K562 (cell line): ENCODE data around the gene CSNK1A1. TPM values are rescaled to one million over a fixed set of nuclear protein-coding genes. Genes with fewer than 3 reads are reported as not detected.

ENCODE experiments used
- ATAC-seq: fragments of 200-7000 bp; cut with Tn5 transposase; 3 replicates; pipeline ENCODE4 v1.9.1; 2020; ENCODE audit warnings: moderate library complexity
- BruUV-seq: library from RNA; stranded (reverse); fragments of 400-500 nt; replicated peaks from 2 replicates; lab custom pipeline; 2021; lab: Mats Ljungman, UMichigan
- CTCF ChIA-PET: fragments of 300-600 bp; formaldehyde crosslinking; extraction: SDS; loops from one replicate; lab custom pipeline; 2021; ENCODE audit warnings: low intra/inter-chr PET ratio; lab: Yijun Ruan, JAX
- POLR2A ChIA-PET: fragments of 300-600, 350-650 bp; sonication (Branson Sonifier 250); formaldehyde crosslinking; extraction: SDS; loops from one replicate; lab custom pipeline; 2021; ENCODE audit warnings: antibody characterized with exemption, inconsistent platforms; lab: Yijun Ruan, JAX
- DNase-seq, 4 experiments: peaks; one replicate each; pipeline versions ENCODE4 v3.0.0 to v3.0.0-alpha.2; 2011 to 2018; ENCODE audit warnings: low spot score in 3 of 4, mixed read lengths in 3 of 4; ENCODE audit errors: extremely low read depth in 1 of 4
- FAIRE-seq: peaks from 2 replicates; lab custom pipeline; 2011; peaks lifted over from hg19 to GRCh38; lab: Jason Lieb, UNC
- H2AFZ ChIP-seq: 2 replicates; pipeline ENCODE4 v1.6.0; 2011; ENCODE audit warnings: low read depth, low read length, control low read depth, inconsistent platforms
- H3K27ac ChIP-seq: fragments of 200-600 bp; 3 replicates; pipeline ENCODE4 v1.8.0; 2011; ENCODE audit warnings: low read depth, mild to moderate bottlenecking, control low read depth, inconsistent platforms, low read length, moderate library complexity, mixed read lengths; ENCODE audit errors: extremely low read depth
- H3K27me3 ChIP-seq, 2 experiments: fragments of 300-600 bp in 1 of 2; 2 replicates in 1 of 2; 3 replicates in 1 of 2; pipeline versions ENCODE4 v1.6.0 to v1.8.0; 2011; ENCODE audit warnings: inconsistent platforms in 2 of 2, low read length in 2 of 2, mild to moderate bottlenecking in 1 of 2, mixed read lengths in 1 of 2, moderate library complexity in 1 of 2; ENCODE audit not compliant: control insufficient read depth in 2 of 2, insufficient read depth in 2 of 2
- H3K36me3 ChIP-seq: fragments of 300-600 bp; 3 replicates; pipeline ENCODE4 v1.8.0; 2011; ENCODE audit warnings: mild to moderate bottlenecking, low read length, inconsistent platforms; ENCODE audit not compliant: control insufficient read depth, insufficient read depth
- H3K4me1 ChIP-seq, 2 experiments: fragments of 200-600 bp in 1 of 2; replicated peaks in 1 of 2; 2 replicates in 1 of 2; 3 replicates in 1 of 2; pipeline versions ENCODE4 v1.5.1 to v1.8.0; 2011; ENCODE audit warnings: inconsistent platforms in 2 of 2, low read length in 2 of 2, mild to moderate bottlenecking in 1 of 2, mixed read lengths in 1 of 2, moderate library complexity in 1 of 2; ENCODE audit not compliant: control insufficient read depth in 2 of 2, insufficient read depth in 2 of 2
- H3K4me2 ChIP-seq: 2 replicates; pipeline ENCODE4 v1.6.1; 2011; ENCODE audit warnings: low read length, control low read depth, inconsistent platforms, mixed read lengths; ENCODE audit not compliant: insufficient read depth
- H3K4me3 ChIP-seq: fragments of 200-600 bp; sonication (generic), shearing (Covaris generic); 2 replicates; pipeline ENCODE4 v1.5.1; 2016; ENCODE audit warnings: control low read depth, inconsistent platforms
- H3K79me2 ChIP-seq: fragments of 200-600 bp; 3 replicates; pipeline ENCODE4 v1.8.0; 2011; ENCODE audit warnings: low read length, inconsistent platforms; ENCODE audit not compliant: control insufficient read depth, insufficient read depth
- H3K9ac ChIP-seq, 2 experiments: 2 replicates each; pipeline versions ENCODE4 v1.6.0 to v1.6.1; 2011; ENCODE audit warnings: low read depth in 2 of 2, low read length in 2 of 2, control low read depth in 1 of 2, inconsistent platforms in 1 of 2, mild to moderate bottlenecking in 1 of 2, mixed read lengths in 1 of 2; ENCODE audit not compliant: insufficient read depth in 1 of 2
- H3K9me1 ChIP-seq: one replicate; pipeline ENCODE4 v1.6.0; 2011; ENCODE audit warnings: inconsistent platforms, mild to moderate bottlenecking, low read length, moderate library complexity; ENCODE audit not compliant: control insufficient read depth, insufficient read depth
- H3K9me3 ChIP-seq: replicated peaks from 2 replicates; pipeline ENCODE4 v1.5.1; 2011; ENCODE audit warnings: low read depth, low read length, inconsistent platforms; ENCODE audit not compliant: control insufficient read depth, insufficient read depth
- H4K20me1 ChIP-seq: replicated peaks from 2 replicates; pipeline ENCODE4 v1.6.1; 2011; ENCODE audit warnings: low read length, inconsistent platforms, mixed read lengths; ENCODE audit not compliant: control insufficient read depth, insufficient read depth
- RBM22 ChIP-seq: fragments of 200-400 bp; formaldehyde crosslinking; IDR thresholded peaks from 2 replicates; pipeline ENCODE4 v1.6.1; 2018; ENCODE audit warnings: low read length, low read depth; ENCODE audit not compliant: poor library complexity, severe bottlenecking
- RFX1 ChIP-seq: fragments of 450-650 bp; IDR thresholded peaks from 2 replicates; pipeline ENCODE4 v1.6.1; 2016; ENCODE audit warnings: mild to moderate bottlenecking, moderate library complexity
- RHOXF2B ChIP-seq: fragments of 250-450 bp; sonication (Bioruptor Pico); conservative IDR thresholded peaks from 2 replicates; pipeline ENCODE4 v1.5.1; 2021
- SMARCB1 ChIP-seq: IDR thresholded peaks from 2 replicates; pipeline ENCODE4 v1.6.1; 2011; ENCODE audit warnings: improper control_type of control experiment, low read depth; ENCODE audit not compliant: insufficient read length
- ZNF143 ChIP-seq: sonication (generic); formaldehyde crosslinking; IDR thresholded peaks from 2 replicates; pipeline ENCODE4 v1.9.0; 2022; ENCODE audit warnings: mild to moderate bottlenecking, missing genetic modification reagents
- ZNF282 ChIP-seq: sonication (generic); formaldehyde crosslinking; IDR thresholded peaks from 2 replicates; pipeline ENCODE4 v1.8.1; 2023; ENCODE audit warnings: missing genetic modification reagents
- ZNF695 ChIP-seq: fragments of 450-650 bp; formaldehyde crosslinking; IDR thresholded peaks from 2 replicates; pipeline ENCODE4 v1.4.0; 2020; ENCODE audit warnings: mild to moderate bottlenecking, moderate library complexity
- WGBS: fragments of 100-300 bp; shearing (Covaris generic); methylation state at CpG from one replicate; pipeline ENCODE4 v1.1.6; 2016; ENCODE audit warnings: low coverage, mixed read lengths; ENCODE audit not compliant: insufficient coverage; ENCODE audit errors: missing lambda C conversion rate; 5-methylcytosine and 5-hydroxymethylcytosine counted together
- in situ Hi-C: fragments of 300-500 bp; cut with MboI; formaldehyde crosslinking; loops from 4 replicates; pipeline ENCODE4 v1.15.0; 2018; ENCODE audit warnings: inconsistent platforms, mixed read lengths
- intact Hi-C: fragments of 100-400 bp; cut with micrococcal nuclease; formaldehyde crosslinking; loops from 2 replicates; pipeline ENCODE4 v1.14.2; 2022
- polyA plus RNA-seq, 8 experiments: library from polyadenylated mRNA; depleted of rRNA in 4 of 8; stranded (reverse) in 5 of 8; unstranded in 3 of 8; fragments of >200 nt; fragmentation: Nextera tagmentation in 2 of 8; fragmentation: Illumina TruSeq in 1 of 8; extraction: Ambion mirVana in 2 of 8; extraction: Trizol in 1 of 8; gene quantifications; 2 replicates each; pipeline versions ENCODE4 v1.2.1 to v1.2.3, GENCODE V29; 2011 to 2014; ENCODE audit warnings: inconsistent platforms in 1 of 8, missing spikeins in 1 of 8
- total RNA-seq, 7 experiments: library from RNA; depleted of rRNA in 6 of 7; stranded (reverse); fragments of >200 nt in 6 of 7; fragmentation: Illumina TruSeq in 2 of 7; extraction: Trizol in 2 of 7; gene quantifications; 2 replicates each; pipeline versions ENCODE4 v1.2.1 to v1.2.3, GENCODE V29; 2011 to 2021; ENCODE audit warnings: low replicate concordance in 1 of 7
- TF ChIP-seq, protein P1 (sequence below), 2 experiments: fragments of 450-650 bp; IDR thresholded peaks; 2 replicates each; pipeline ENCODE4 v1.6.1; 2016; ENCODE audit warnings: mild to moderate bottlenecking in 2 of 2, borderline replicate concordance in 1 of 2, low read depth in 1 of 2, moderate library complexity in 1 of 2

Gene CSNK1A1
- total and polyA plus RNA-seq, 9 of the 15 experiments (the other 6 are each of a cell fraction or from before 2014, with no cell fraction given) = 49.1 to 196 (median 154) TPM

GRCh38 chr5:149580808-149581191, 29.6 kb upstream of the CSNK1A1 start:
- Histone ChIP-seq H3K4me3 (no peak overlapping the region), H3K27ac (no peak overlapping the region), H3K9me1 (no peaks in the 10 kb centered on the region), H3K79me2 (no peaks in the 10 kb centered on the region), H3K27me3 (no peaks in the 10 kb centered on the region), H3K4me1 (peaks cover 4 to 5% of the 10 kb centered on the region in 2 experiments; a peak in 2 of 5 replicates), H3K36me3 (no peaks in the 10 kb centered on the region), H3K4me2 (no peak overlapping the region), H2AFZ (0 out of 2 replicates have a peak overlapping the region, but pooled peaks have one; percentile 56), H3K9me3 (no peaks in the 10 kb centered on the region), H3K9ac (no peak overlapping the region), H4K20me1 (no peaks in the 10 kb centered on the region)
- TF ChIP-seq RBM22 (no peak), RFX1 (peak; percentile 20; the same call in 1 of the 2 replicates), ZNF282 (CRISPR knock-in tag) (no peak)
- CTCF ChIA-PET = no interaction called here
- DNase-seq (no peak), FAIRE-seq (no peak), ATAC-seq (no peak)
- in situ Hi-C loops = no loop called here
- 57% methylated on average over 10 of the region's 10 CpGs for WGBS
- POLR2A ChIA-PET = interaction anchor here (1.9 kb wide), 1 partner anchor 25 kb away, joined by 4 read pairs; no protein-coding TSS in a partner anchor
- no TSS peak for BruUV-seq
- intact Hi-C loops = no loop called here

GRCh38 chr5:149578896-149579295, 27.7 kb upstream of the CSNK1A1 start:
- Histone ChIP-seq H3K9ac (no peak overlapping the region), H3K4me2 (no peak overlapping the region), H3K4me3 (no peak overlapping the region), H3K27ac (no peak overlapping the region), H3K4me1 (peaks cover 0 to 5% of the 10 kb centered on the region in 2 experiments; a peak in 2 of 5 replicates), H3K27me3 (no peaks in the 10 kb centered on the region), H3K79me2 (no peaks in the 10 kb centered on the region), H3K36me3 (no peaks in the 10 kb centered on the region), H3K9me1 (no peaks in the 10 kb centered on the region), H2AFZ (no peak overlapping the region), H4K20me1 (no peaks in the 10 kb centered on the region), H3K9me3 (no peaks in the 10 kb centered on the region)
- 45% methylated on average over 5 of the region's 5 CpGs for WGBS
- no peak for FAIRE-seq
- no peak for ATAC-seq
- no TSS peak for BruUV-seq
- DNase-seq = no peak
- in situ Hi-C loops (no loop called here), intact Hi-C loops (no loop called here)
- ChIA-PET POLR2A (interaction anchor here (1.2 kb wide), 1 partner anchor 9 kb away, joined by 6 read pairs; no protein-coding TSS in a partner anchor), CTCF (no interaction called here)
- TF ChIP-seq RHOXF2B (CRISPR knock-in tag) = no peak
- no peak for TF ChIP-seq ZNF695 (CRISPR knock-in tag)
- TF ChIP-seq, protein P1, sequence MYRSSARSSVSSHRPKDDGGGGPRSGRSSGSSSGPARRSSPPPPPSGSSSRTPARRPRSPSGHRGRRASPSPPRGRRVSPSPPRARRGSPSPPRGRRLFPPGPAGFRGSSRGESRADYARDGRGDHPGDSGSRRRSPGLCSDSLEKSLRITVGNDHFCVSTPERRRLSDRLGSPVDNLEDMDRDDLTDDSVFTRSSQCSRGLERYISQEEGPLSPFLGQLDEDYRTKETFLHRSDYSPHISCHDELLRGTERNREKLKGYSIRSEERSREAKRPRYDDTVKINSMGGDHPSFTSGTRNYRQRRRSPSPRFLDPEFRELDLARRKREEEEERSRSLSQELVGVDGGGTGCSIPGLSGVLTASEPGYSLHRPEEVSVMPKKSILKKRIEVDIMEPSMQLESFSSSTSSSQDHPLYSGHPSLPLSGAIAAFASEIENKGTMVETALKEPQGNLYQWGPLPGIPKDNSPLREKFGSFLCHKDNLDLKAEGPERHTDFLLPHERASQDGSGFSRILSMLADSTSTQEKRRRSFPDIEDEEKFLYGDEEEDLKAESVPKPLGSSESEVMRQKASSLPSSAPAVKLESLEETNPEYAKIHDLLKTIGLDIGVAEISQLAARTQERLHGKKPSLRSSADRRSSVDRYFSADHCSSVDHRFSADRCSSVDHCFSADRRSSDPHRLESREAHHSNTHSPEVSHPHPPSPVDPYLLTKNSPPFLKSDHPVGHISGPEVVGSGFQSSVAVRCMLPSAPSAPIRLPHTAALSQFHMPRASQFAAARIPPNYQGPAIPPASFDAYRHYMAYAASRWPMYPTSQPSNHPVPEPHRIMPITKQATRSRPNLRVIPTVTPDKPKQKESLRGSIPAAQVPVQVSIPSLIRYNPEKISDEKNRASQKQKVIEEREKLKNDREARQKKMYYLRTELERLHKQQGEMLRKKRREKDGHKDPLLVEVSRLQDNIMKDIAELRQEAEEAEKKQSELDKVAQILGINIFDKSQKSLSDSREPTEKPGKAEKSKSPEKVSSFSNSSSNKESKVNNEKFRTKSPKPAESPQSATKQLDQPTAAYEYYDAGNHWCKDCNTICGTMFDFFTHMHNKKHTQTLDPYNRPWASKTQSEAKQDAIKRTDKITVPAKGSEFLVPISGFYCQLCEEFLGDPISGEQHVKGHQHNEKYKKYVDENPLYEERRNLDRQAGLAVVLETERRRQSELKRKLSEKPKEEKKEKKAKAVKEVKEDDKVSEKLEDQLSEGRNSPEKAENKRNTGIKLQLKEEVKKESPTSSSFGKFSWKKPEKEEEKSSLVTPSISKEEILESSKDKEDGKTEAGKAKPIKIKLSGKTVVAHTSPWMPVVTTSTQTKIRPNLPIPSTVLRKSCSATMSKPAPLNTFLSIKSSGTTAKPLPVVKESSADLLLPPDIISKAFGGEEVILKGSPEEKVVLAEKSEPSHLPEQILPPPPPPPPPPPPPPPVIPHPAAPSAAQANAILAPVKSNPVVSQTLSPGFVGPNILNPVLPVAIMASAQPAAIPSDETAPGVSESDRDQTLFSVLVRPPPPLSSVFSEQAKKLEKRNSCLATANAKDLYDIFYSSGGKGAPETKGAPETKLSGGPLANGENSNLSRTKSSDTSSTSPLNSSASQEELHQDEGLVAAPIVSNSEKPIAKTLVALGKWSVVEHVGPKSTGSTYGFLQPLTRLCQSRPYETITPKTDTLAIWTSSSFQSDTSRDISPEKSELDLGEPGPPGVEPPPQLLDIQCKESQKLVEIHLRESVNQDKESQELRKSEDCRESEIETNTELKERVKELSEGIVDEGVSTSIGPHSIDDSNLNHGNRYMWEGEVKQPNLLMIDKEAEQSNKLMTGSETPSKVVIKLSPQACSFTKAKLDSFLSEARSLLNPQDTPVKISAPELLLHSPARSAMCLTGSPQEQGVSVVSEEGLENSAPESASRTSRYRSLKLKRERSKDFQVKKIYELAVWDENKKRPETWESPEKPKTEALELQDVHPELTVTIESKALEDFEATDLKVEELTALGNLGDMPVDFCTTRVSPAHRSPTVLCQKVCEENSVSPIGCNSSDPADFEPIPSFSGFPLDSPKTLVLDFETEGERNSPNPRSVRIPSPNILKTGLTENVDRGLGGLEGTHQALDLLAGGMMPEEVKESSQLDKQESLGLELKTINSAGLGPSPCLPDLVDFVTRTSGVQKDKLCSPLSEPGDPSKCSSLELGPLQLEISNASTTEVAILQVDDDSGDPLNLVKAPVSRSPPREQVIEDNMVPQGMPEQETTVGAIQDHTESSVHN (IDR thresholded peaks at IDR 0.05; ENCODE audit: borderline replicate concordance in 1 of 2, low read depth in 1 of 2) = no peak
- TF ChIP-seq SMARCB1 = no peak
- no peak for TF ChIP-seq ZNF143 (CRISPR knock-in tag)
